Measurements from ENCODE around the gene TTC12.

DNA sequence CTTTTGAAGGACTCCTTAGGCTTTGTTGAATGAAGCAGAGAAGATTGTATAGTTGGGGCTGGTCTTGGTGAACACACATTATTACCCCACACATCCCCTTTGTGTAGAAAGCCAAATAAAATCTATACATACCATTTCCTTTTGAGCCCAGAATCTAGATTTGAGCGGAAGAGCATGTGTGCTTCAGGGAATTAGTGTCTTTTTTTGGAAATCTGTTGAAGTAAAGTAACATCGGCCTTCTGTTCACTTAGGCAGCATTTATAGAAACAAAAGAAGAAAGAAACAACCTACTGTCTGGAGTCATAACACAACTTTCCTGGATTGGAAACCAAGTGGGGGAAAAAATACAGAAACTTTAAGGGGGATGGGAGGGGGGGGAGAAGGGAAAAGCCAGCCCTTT lies 37.9 kb upstream of the TTC12 start:
- TF ChIP-seq TEAD4 (IDR thresholded peaks at IDR 0.05; ENCODE audit: borderline replicate concordance, insufficient read depth) (no peak), EP300 (IDR thresholded peaks at IDR 0.05; ENCODE audit: borderline replicate concordance in 1 of 2, low read depth in 1 of 2, low read length in 1 of 2) (no peak), ELF1 (IDR thresholded peaks at IDR 0.05) (no peak), TAF1 (IDR thresholded peaks at IDR 0.05; ENCODE audit: borderline replicate concordance, low read depth, low read length) (no peak), MEF2A (IDR thresholded peaks at IDR 0.05; ENCODE audit: borderline replicate concordance, low read depth) (no peak), MXI1 (IDR thresholded peaks at IDR 0.05; ENCODE audit: low read depth, low read length) (no peak), FOSL2 (IDR thresholded peaks at IDR 0.05; ENCODE audit: borderline replicate concordance, low read depth) (no peak), POLR2AphosphoS5 (IDR thresholded peaks at IDR 0.05; ENCODE audit: low read depth, low read length) (no peak), RAD21 (IDR thresholded peaks at IDR 0.05; ENCODE audit: low read length) (no peak)
- TF ChIP-seq, protein P1, sequence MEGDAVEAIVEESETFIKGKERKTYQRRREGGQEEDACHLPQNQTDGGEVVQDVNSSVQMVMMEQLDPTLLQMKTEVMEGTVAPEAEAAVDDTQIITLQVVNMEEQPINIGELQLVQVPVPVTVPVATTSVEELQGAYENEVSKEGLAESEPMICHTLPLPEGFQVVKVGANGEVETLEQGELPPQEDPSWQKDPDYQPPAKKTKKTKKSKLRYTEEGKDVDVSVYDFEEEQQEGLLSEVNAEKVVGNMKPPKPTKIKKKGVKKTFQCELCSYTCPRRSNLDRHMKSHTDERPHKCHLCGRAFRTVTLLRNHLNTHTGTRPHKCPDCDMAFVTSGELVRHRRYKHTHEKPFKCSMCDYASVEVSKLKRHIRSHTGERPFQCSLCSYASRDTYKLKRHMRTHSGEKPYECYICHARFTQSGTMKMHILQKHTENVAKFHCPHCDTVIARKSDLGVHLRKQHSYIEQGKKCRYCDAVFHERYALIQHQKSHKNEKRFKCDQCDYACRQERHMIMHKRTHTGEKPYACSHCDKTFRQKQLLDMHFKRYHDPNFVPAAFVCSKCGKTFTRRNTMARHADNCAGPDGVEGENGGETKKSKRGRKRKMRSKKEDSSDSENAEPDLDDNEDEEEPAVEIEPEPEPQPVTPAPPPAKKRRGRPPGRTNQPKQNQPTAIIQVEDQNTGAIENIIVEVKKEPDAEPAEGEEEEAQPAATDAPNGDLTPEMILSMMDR (IDR thresholded peaks at IDR 0.05): no peak
- TF ChIP-seq, protein P2, sequence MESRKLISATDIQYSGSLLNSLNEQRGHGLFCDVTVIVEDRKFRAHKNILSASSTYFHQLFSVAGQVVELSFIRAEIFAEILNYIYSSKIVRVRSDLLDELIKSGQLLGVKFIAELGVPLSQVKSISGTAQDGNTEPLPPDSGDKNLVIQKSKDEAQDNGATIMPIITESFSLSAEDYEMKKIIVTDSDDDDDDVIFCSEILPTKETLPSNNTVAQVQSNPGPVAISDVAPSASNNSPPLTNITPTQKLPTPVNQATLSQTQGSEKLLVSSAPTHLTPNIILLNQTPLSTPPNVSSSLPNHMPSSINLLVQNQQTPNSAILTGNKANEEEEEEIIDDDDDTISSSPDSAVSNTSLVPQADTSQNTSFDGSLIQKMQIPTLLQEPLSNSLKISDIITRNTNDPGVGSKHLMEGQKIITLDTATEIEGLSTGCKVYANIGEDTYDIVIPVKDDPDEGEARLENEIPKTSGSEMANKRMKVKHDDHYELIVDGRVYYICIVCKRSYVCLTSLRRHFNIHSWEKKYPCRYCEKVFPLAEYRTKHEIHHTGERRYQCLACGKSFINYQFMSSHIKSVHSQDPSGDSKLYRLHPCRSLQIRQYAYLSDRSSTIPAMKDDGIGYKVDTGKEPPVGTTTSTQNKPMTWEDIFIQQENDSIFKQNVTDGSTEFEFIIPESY (IDR thresholded peaks at IDR 0.05; ENCODE audit: borderline replicate concordance, low read depth): no peak
- TF ChIP-seq, protein P3, sequence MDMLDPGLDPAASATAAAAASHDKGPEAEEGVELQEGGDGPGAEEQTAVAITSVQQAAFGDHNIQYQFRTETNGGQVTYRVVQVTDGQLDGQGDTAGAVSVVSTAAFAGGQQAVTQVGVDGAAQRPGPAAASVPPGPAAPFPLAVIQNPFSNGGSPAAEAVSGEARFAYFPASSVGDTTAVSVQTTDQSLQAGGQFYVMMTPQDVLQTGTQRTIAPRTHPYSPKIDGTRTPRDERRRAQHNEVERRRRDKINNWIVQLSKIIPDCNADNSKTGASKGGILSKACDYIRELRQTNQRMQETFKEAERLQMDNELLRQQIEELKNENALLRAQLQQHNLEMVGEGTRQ (IDR thresholded peaks at IDR 0.05; ENCODE audit: borderline replicate concordance, low read depth, low read length): no peak
- TF ChIP-seq, protein P4, sequence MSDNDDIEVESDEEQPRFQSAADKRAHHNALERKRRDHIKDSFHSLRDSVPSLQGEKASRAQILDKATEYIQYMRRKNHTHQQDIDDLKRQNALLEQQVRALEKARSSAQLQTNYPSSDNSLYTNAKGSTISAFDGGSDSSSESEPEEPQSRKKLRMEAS (IDR thresholded peaks at IDR 0.05; ENCODE audit: low read depth): no peak
- TF ChIP-seq, protein P5, sequence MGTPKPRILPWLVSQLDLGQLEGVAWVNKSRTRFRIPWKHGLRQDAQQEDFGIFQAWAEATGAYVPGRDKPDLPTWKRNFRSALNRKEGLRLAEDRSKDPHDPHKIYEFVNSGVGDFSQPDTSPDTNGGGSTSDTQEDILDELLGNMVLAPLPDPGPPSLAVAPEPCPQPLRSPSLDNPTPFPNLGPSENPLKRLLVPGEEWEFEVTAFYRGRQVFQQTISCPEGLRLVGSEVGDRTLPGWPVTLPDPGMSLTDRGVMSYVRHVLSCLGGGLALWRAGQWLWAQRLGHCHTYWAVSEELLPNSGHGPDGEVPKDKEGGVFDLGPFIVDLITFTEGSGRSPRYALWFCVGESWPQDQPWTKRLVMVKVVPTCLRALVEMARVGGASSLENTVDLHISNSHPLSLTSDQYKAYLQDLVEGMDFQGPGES (IDR thresholded peaks at IDR 0.05; ENCODE audit: low read depth, low read length): no peak
